Gastroesophageal sphincter (tissue), 3 donors: ENCODE results near the gene TUBB8.
"Not testable (repeated sequence)": the region's sequence is repeated elsewhere in the genome, so short reads cannot be mapped to it uniquely, and the experiment has no call there.

Experiments used
- EP300 ChIP-seq: sonication (generic); formaldehyde crosslinking; IDR thresholded peaks from one replicate; pipeline ENCODE4 v1.6.1; 2017; ENCODE audit warnings: antibody characterized with exemption, mild to moderate bottlenecking
- POLR2A ChIP-seq, 2 donors: fragments of 450-650 bp; IDR thresholded peaks; one replicate each; pipeline ENCODE4 v1.6.1; 2017; ENCODE audit warnings: antibody characterized with exemption in 2 of 2, mild to moderate bottlenecking in 2 of 2, moderate library complexity in 1 of 2
- POLR2AphosphoS5 ChIP-seq: sonication (generic); formaldehyde crosslinking; IDR thresholded peaks from one replicate; pipeline ENCODE4 v1.6.1; 2017; ENCODE audit warnings: antibody characterized with exemption
- TF ChIP-seq, protein P1 (sequence below), 4 experiments: fragments of 200-600 bp in 2 of 4; fragments of 450-650 bp in 2 of 4; sonication (generic) in 1 of 4; IDR thresholded peaks; one replicate each; pipeline ENCODE4 v1.5.1; 2017 to 2019; ENCODE audit warnings: antibody characterized with exemption in 4 of 4, mild to moderate bottlenecking in 2 of 4, moderate library complexity in 2 of 4

DNA sequence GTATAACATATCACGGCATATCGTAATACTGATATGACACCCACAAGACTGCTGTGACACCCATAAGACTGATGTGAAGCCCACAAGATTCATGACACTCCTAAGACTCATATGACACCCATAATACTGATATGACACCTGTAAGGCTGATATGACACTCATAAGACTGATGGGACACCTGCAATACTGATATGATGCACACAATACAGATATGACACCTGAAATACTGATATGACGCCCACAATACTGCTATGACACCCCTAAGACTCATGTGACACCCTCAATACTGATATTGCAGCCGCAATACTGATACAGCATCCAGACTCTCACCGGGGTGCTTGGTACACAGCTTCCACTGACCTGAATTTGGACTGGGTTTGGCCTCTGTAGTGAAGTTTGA lies 19.1 kb upstream of the TUBB8 start:
- TF ChIP-seq, protein P1, sequence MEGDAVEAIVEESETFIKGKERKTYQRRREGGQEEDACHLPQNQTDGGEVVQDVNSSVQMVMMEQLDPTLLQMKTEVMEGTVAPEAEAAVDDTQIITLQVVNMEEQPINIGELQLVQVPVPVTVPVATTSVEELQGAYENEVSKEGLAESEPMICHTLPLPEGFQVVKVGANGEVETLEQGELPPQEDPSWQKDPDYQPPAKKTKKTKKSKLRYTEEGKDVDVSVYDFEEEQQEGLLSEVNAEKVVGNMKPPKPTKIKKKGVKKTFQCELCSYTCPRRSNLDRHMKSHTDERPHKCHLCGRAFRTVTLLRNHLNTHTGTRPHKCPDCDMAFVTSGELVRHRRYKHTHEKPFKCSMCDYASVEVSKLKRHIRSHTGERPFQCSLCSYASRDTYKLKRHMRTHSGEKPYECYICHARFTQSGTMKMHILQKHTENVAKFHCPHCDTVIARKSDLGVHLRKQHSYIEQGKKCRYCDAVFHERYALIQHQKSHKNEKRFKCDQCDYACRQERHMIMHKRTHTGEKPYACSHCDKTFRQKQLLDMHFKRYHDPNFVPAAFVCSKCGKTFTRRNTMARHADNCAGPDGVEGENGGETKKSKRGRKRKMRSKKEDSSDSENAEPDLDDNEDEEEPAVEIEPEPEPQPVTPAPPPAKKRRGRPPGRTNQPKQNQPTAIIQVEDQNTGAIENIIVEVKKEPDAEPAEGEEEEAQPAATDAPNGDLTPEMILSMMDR (IDR thresholded peaks at IDR 0.05), result not testable (repeated sequence)
- TF ChIP-seq POLR2A (IDR thresholded peaks at IDR 0.05); POLR2AphosphoS5; EP300: not testable (repeated sequence)
